ENCODE measurements around the gene CMBL. TPM values are rescaled to one million over a fixed set of nuclear protein-coding genes. Genes with fewer than 3 reads are reported as not detected.

CMBL gene
- total and polyA plus RNA-seq, 2 experiments from 2014 or later, result 1.3 to 3.9 TPM

DNA sequence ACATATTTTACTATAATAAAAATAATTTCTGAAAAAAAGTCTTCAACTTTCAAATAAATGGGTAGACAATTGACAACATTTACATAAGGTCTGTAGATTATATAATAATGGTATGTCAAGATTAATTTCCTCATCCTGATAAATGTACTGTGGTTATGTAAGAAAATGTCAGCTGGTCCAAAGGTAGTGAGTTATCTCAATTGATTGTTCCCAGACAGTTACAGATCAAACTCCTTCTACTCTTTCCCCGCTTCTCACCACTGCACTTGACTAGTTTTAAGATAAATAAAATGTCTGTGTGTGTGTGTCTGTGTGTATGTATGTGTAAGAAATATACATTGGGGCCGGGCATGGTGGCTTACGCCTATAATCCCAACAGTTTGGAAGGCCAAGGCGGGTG is 29.4 kb upstream of the CMBL start:
- Histone ChIP-seq H3K36me3 (no peaks in the 10 kb centered on the region), H3K27me3 (peaks cover 39% of the 10 kb centered on the region), H3K4me1 (ENCODE audit: low read depth) (peaks cover 3% of the 10 kb centered on the region), H3K27ac (no peak overlapping the region), H3K9me3 (ENCODE audit: low read depth) (no peaks in the 10 kb centered on the region), H3K4me3 (no peak overlapping the region)
- no peak for DNase-seq (ENCODE audit: low read depth in 1 of 2, low spot score in 1 of 2)
- TF ChIP-seq, protein P1, sequence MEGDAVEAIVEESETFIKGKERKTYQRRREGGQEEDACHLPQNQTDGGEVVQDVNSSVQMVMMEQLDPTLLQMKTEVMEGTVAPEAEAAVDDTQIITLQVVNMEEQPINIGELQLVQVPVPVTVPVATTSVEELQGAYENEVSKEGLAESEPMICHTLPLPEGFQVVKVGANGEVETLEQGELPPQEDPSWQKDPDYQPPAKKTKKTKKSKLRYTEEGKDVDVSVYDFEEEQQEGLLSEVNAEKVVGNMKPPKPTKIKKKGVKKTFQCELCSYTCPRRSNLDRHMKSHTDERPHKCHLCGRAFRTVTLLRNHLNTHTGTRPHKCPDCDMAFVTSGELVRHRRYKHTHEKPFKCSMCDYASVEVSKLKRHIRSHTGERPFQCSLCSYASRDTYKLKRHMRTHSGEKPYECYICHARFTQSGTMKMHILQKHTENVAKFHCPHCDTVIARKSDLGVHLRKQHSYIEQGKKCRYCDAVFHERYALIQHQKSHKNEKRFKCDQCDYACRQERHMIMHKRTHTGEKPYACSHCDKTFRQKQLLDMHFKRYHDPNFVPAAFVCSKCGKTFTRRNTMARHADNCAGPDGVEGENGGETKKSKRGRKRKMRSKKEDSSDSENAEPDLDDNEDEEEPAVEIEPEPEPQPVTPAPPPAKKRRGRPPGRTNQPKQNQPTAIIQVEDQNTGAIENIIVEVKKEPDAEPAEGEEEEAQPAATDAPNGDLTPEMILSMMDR (IDR thresholded peaks at IDR 0.05; ENCODE audit: low read depth, low read length), result no peak

DNA sequence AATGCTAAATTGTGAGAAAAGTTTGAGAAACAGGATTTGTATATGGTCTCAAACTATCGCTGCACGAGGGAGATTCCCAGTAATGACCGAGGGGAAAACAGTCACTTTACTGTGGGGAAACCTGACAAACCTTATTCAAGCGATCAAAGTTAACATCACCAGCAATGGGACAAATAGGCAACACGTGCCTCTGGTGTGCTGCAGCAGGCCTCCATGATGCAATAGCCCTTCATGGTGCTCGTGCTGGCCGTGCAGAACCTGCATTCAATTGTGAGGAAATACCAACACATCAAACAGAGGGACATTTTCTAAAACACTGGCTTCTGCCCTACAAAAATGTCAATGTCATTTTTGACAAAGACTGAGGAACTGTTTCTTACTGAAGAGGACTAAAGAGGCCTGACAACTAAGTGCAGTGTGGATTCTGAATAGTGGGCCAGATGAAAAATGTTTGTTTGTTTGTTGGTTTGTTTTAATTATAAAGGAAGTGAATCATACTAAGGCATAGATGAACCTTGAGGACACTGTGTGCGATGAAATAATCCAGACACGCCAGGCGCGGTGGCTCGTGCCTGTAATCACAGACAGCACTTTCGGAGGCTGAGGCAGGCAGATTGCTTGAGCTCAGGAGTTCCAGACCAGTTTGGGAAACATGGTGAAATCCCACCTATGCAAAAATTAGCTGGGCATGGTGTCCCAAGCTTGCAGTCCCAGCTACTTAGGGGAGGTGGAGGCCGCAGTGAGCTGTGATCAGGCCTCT is 28.2 kb upstream of the CMBL start:
- H3K27me3 ChIP-seq, result peaks cover 51% of the 10 kb centered on the region
- TF ChIP-seq, protein P1 (IDR thresholded peaks at IDR 0.05; ENCODE audit: low read depth, low read length), result no peak
- DNase-seq (ENCODE audit: low read depth in 1 of 2, low spot score in 1 of 2), result no peak
- no peak overlapping the region for H3K27ac ChIP-seq
- no peaks in the 10 kb centered on the region for H3K9me3 ChIP-seq (ENCODE audit: low read depth)
- H3K36me3 ChIP-seq, result no peaks in the 10 kb centered on the region
- H3K4me1 ChIP-seq (ENCODE audit: low read depth), result peaks cover 3% of the 10 kb centered on the region
- no peak overlapping the region for H3K4me3 ChIP-seq

DNA sequence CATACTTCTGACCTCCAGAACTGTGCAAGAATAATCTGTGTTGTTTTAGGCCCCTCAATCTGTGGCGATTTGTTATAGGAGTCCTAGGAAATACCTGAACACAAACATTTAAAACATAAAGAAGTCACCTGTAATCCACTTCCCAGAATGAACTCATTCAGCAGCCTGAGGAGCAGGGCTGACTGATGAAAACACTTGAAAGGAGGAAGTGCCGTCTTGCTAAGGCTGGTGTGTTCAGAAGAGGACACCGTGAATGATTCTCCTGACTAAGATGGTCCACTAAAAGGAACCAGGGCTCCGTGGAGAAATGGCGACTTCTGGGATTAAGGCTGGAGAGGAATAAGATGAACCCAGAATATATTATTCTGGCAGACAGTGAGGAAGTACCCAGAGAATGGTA is 27.1 kb upstream of the CMBL start:
- Histone ChIP-seq H3K27me3 (peaks cover 62% of the 10 kb centered on the region), H3K4me3 (no peak overlapping the region), H3K4me1 (ENCODE audit: low read depth) (peaks cover 3% of the 10 kb centered on the region), H3K36me3 (no peaks in the 10 kb centered on the region), H3K9me3 (ENCODE audit: low read depth) (no peaks in the 10 kb centered on the region), H3K27ac (no peak overlapping the region)
- no peak for DNase-seq (ENCODE audit: low read depth in 1 of 2, low spot score in 1 of 2)
- TF ChIP-seq, protein P1 (IDR thresholded peaks at IDR 0.05; ENCODE audit: low read depth, low read length), result no peak

DNA sequence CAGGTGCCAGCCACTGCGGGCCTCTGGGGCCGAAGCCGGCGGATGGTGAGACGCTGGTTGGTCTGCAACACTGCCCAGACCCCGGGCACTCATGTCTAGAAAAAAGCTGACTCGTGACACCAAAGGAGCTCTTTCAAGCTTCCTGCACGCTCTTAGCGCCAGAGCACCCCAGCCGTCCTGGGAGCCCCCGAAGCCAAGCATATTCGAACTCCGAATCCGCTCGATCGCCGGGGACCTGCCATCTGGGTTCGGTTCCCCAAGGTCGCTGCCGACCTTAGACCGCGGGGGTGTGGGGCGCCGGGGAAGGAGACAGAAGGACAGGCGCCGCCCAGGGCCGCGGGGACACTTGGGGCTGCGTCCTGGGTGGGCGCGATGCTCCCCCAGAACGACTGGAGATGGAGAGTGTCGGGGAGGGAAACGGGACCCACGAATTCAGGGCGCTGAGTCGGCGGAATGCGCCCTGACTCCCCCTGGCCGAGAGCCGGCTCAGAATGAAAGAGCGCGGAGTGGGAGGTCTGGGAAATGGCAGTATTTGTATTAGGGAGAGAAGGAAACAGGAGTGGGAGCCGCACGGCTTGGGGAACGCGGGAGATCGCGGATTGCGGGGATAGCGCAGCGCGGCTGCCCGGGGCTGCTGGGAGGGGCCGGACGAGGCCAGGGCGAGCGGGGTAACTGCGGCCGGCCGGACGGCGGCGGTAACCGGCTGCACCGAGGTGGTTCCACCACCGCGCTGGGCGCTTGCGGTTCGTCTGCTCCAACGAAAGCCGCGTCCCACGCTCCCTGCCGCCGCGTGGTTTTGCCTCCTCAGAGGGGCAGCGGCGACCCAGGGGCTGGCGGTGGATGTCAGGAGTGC is 25.7 kb upstream of the CMBL start:
- Histone ChIP-seq H3K4me3 (peak overlapping the region; percentile 62), H3K27ac (no peak overlapping the region), H3K36me3 (no peaks in the 10 kb centered on the region), H3K9me3 (ENCODE audit: low read depth) (no peaks in the 10 kb centered on the region), H3K27me3 (peaks cover 75% of the 10 kb centered on the region), H3K4me1 (ENCODE audit: low read depth) (peaks cover 3% of the 10 kb centered on the region)
- TF ChIP-seq, protein P1 (IDR thresholded peaks at IDR 0.05; ENCODE audit: low read depth, low read length), result no peak
- peak; percentile 59 for DNase-seq (ENCODE audit: low read depth in 1 of 2, low spot score in 1 of 2)

DNA sequence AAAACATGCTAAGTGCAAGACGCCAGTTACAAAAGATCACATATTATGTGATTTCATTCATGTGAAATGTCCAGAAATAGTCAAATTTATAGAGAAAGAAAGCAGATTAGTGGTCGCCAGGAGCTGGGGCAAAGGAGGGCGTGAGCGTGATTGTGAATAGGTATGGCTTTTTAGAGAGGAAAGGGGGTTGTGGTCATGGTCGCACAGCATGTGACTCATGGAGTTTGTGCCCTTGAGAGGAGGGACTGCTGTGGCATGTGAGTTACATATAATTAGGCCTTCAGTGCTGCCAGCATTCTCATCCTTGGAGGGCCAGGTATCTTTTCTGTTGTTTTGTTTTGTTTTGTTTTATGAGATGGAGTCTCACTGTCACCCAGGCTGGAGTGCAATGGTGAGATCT is 24.6 kb upstream of the CMBL start:
- no peak for DNase-seq (ENCODE audit: low read depth in 1 of 2, low spot score in 1 of 2)
- TF ChIP-seq, protein P1 (IDR thresholded peaks at IDR 0.05; ENCODE audit: low read depth, low read length), result no peak
- H3K27me3 ChIP-seq, result peaks cover 79% of the 10 kb centered on the region

More for the DNA sequence above, 24.6 kb upstream of the CMBL start:
- H3K36me3 ChIP-seq, result no peaks in the 10 kb centered on the region
- no peak overlapping the region for H3K27ac ChIP-seq
- no peak overlapping the region for H3K4me3 ChIP-seq
- H3K9me3 ChIP-seq (ENCODE audit: low read depth), result no peaks in the 10 kb centered on the region
- H3K4me1 ChIP-seq (ENCODE audit: low read depth), result peaks cover 3% of the 10 kb centered on the region

Data from cardiac muscle cell (in vitro differentiated cells and primary cell).